ENCODE measurements around the gene TUBB6. TPM values are rescaled to one million over a fixed set of nuclear protein-coding genes. Genes with fewer than 3 reads are reported as not detected.

TUBB6 gene
- total and polyA plus RNA-seq, 2 of the 13 experiments (the other 11 are each of a cell fraction or from before 2014, with no cell fraction given), result 9.9 to 28.6 TPM

DNA sequence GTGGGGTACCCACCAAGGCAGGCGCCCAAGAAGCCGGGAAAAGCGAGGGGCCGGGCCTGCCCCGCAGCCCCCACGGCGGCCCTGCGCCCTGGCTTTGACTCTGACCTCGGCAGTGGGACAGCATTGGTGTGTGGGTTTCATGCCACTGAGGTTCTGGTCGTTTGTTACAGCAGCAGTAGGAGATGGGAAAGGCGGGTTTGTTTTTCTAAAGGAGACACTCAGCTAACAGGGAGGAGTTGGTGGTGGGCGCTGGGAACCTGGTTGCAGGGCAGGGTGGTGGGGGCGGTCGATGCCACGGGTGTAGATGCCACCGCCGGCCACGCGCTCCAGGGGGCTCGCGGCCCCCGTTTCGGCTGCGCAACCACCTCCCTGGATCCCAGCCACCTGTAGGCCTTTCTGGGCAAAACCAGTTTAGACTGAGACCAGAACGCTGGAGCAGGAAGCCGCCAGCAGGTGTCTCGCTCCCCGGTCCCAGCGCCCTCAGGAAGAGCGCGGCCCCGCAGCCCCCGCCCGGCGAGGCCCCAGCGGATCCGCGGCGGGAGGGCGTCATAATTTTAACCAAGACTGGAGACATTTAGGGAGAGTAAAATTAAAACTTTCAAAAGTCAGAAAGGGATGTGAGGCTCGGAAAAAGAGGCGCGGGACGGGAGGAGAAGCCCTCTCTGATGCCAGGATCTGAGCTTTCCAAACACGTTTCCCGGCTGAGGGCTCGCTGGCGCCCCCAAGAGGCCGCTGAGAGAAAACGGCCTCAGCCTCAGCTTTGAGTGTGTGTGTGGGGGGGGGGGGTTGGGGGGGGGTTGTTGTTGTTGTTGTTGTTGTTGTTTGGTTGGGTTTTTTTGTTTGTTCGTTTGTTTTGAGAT is 36.4 kb upstream of the TUBB6 start (continued):
- TF ChIP-seq GABPB1 (CRISPR knock-in tag; IDR thresholded peaks at IDR 0.05), result peak; percentile 61; the same call in 1 of the 2 replicates
- TF ChIP-seq ZBTB40 (IDR thresholded peaks at IDR 0.05), result no peak
- TF ChIP-seq ZBTB40 (CRISPR knock-in tag; IDR thresholded peaks at IDR 0.05), result no peak
- TF ChIP-seq ZNF75D (CRISPR knock-in tag; IDR thresholded peaks at IDR 0.05; ENCODE audit: borderline replicate concordance), result no peak
- TF ChIP-seq ZBTB7B (CRISPR knock-in tag; IDR thresholded peaks at IDR 0.05), result peak; percentile 76; the same call in 1 of the 2 replicates
- 0 out of 2 replicates have a peak, but pooled peaks have one; percentile 19 for TF ChIP-seq FOXC1 (CRISPR knock-in tag; IDR thresholded peaks at IDR 0.05; ENCODE audit: borderline replicate concordance)
- no peak for TF ChIP-seq TEAD3 (CRISPR knock-in tag; optimal IDR thresholded peaks at IDR 0.05; ENCODE audit: borderline replicate concordance)
- no peak for TF ChIP-seq ZNF674 (CRISPR knock-in tag; IDR thresholded peaks at IDR 0.05; ENCODE audit: low read depth)
- TF ChIP-seq ZNF383 (CRISPR knock-in tag; IDR thresholded peaks at IDR 0.05; ENCODE audit: borderline replicate concordance), result no peak
- no peak for TF ChIP-seq HES4 (CRISPR knock-in tag; IDR thresholded peaks at IDR 0.05; ENCODE audit: borderline replicate concordance)
- no peak for TF ChIP-seq ZIK1 (CRISPR knock-in tag; IDR thresholded peaks at IDR 0.05; ENCODE audit: borderline replicate concordance, low read depth)
- 0 out of 2 replicates have a peak, but pooled peaks have one; percentile 30 for TF ChIP-seq ZNF710 (CRISPR knock-in tag; IDR thresholded peaks at IDR 0.05; ENCODE audit: borderline replicate concordance)

Data from HepG2 (cell line).